ENCODE results near the gene BCS1L.

Gene BCS1L

DNA sequence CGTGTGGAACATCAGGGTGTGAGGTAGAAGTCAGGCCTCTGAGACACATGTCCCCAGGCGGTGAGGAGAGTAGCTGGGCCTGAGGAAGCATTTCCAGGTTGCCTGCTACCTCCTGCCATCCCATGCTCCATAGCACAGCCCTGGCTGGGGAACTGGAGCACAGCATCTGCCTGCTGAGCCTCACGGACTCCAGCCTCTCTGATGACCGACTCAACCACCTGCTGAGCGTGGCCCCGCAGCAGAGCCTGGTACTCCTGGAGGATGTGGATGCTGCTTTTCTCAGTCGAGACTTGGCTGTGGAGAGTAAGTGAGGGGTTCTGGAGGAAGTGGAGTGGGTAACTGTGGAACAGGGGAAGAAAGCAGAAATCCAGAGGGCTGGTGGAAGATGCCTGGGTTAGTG, 2.9 kb downstream of the BCS1L start:
- TF ChIP-seq, protein P1, sequence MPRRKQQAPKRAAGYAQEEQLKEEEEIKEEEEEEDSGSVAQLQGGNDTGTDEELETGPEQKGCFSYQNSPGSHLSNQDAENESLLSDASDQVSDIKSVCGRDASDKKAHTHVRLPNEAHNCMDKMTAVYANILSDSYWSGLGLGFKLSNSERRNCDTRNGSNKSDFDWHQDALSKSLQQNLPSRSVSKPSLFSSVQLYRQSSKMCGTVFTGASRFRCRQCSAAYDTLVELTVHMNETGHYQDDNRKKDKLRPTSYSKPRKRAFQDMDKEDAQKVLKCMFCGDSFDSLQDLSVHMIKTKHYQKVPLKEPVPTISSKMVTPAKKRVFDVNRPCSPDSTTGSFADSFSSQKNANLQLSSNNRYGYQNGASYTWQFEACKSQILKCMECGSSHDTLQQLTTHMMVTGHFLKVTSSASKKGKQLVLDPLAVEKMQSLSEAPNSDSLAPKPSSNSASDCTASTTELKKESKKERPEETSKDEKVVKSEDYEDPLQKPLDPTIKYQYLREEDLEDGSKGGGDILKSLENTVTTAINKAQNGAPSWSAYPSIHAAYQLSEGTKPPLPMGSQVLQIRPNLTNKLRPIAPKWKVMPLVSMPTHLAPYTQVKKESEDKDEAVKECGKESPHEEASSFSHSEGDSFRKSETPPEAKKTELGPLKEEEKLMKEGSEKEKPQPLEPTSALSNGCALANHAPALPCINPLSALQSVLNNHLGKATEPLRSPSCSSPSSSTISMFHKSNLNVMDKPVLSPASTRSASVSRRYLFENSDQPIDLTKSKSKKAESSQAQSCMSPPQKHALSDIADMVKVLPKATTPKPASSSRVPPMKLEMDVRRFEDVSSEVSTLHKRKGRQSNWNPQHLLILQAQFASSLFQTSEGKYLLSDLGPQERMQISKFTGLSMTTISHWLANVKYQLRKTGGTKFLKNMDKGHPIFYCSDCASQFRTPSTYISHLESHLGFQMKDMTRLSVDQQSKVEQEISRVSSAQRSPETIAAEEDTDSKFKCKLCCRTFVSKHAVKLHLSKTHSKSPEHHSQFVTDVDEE (CRISPR knock-in tag; IDR thresholded peaks at IDR 0.05) = no peak
- no peak for TF ChIP-seq ZNF8 (CRISPR knock-in tag; IDR thresholded peaks at IDR 0.05)
- TF ChIP-seq BACH2 (CRISPR knock-in tag; IDR thresholded peaks at IDR 0.05; ENCODE audit: borderline replicate concordance) = no peak
- no peak for TF ChIP-seq ARNTL (CRISPR knock-in tag; IDR thresholded peaks at IDR 0.05; ENCODE audit: borderline replicate concordance, low read depth)
- ATAC-seq = no peak

DNA sequence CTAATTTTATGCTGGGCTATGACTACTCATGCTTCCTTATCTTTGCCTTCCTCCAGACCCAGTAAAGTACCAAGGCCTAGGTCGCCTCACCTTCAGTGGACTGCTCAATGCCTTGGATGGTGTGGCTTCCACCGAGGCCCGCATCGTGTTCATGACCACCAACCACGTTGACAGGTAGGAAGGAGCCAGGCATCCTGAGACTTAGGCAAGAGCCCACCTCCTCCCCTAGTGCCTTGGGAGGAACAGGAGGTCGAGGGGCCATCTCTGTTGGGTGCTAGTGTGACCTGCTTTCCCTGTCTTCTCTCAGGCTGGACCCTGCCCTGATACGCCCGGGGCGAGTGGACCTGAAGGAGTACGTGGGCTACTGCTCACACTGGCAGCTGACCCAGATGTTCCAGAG, 3.3 kb downstream of the BCS1L start:
- TF ChIP-seq PPARA (CRISPR knock-in tag; IDR thresholded peaks at IDR 0.05; ENCODE audit: borderline replicate concordance) = no peak
- TF ChIP-seq, protein P2, sequence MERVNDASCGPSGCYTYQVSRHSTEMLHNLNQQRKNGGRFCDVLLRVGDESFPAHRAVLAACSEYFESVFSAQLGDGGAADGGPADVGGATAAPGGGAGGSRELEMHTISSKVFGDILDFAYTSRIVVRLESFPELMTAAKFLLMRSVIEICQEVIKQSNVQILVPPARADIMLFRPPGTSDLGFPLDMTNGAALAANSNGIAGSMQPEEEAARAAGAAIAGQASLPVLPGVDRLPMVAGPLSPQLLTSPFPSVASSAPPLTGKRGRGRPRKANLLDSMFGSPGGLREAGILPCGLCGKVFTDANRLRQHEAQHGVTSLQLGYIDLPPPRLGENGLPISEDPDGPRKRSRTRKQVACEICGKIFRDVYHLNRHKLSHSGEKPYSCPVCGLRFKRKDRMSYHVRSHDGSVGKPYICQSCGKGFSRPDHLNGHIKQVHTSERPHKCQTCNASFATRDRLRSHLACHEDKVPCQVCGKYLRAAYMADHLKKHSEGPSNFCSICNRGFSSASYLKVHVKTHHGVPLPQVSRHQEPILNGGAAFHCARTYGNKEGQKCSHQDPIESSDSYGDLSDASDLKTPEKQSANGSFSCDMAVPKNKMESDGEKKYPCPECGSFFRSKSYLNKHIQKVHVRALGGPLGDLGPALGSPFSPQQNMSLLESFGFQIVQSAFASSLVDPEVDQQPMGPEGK (CRISPR knock-in tag; IDR thresholded peaks at IDR 0.05; ENCODE audit: borderline replicate concordance) = no peak
- TF ChIP-seq ZNF8 (CRISPR knock-in tag; IDR thresholded peaks at IDR 0.05) = no peak
- TF ChIP-seq, protein P3, sequence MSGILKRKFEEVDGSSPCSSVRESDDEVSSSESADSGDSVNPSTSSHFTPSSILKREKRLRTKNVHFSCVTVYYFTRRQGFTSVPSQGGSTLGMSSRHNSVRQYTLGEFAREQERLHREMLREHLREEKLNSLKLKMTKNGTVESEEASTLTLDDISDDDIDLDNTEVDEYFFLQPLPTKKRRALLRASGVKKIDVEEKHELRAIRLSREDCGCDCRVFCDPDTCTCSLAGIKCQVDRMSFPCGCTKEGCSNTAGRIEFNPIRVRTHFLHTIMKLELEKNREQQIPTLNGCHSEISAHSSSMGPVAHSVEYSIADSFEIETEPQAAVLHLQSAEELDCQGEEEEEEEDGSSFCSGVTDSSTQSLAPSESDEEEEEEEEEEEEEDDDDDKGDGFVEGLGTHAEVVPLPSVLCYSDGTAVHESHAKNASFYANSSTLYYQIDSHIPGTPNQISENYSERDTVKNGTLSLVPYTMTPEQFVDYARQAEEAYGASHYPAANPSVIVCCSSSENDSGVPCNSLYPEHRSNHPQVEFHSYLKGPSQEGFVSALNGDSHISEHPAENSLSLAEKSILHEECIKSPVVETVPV (CRISPR knock-in tag; IDR thresholded peaks at IDR 0.05) = no peak
- TF ChIP-seq ESRRG (CRISPR knock-in tag; IDR thresholded peaks at IDR 0.05) = no peak
- no peak for TF ChIP-seq ZC3H10 (CRISPR knock-in tag; IDR thresholded peaks at IDR 0.05)
- TF ChIP-seq, protein P1 (CRISPR knock-in tag; IDR thresholded peaks at IDR 0.05) = no peak
- TF ChIP-seq RARB (CRISPR knock-in tag; IDR thresholded peaks at IDR 0.05) = no peak
- TF ChIP-seq, protein P4, sequence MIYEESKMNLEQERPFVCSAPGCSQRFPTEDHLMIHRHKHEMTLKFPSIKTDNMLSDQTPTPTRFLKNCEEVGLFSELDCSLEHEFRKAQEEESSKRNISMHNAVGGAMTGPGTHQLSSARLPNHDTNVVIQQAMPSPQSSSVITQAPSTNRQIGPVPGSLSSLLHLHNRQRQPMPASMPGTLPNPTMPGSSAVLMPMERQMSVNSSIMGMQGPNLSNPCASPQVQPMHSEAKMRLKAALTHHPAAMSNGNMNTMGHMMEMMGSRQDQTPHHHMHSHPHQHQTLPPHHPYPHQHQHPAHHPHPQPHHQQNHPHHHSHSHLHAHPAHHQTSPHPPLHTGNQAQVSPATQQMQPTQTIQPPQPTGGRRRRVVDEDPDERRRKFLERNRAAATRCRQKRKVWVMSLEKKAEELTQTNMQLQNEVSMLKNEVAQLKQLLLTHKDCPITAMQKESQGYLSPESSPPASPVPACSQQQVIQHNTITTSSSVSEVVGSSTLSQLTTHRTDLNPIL (CRISPR knock-in tag; IDR thresholded peaks at IDR 0.05; ENCODE audit: low read depth) = no peak
- TF ChIP-seq ARNTL (CRISPR knock-in tag; IDR thresholded peaks at IDR 0.05; ENCODE audit: borderline replicate concordance, low read depth) = no peak
- no peak for TF ChIP-seq ZNF70 (CRISPR knock-in tag; IDR thresholded peaks at IDR 0.05)
- no peak for TF ChIP-seq ZFP3 (CRISPR knock-in tag; IDR thresholded peaks at IDR 0.05)
- TF ChIP-seq TCF4 (CRISPR knock-in tag; IDR thresholded peaks at IDR 0.05; ENCODE audit: borderline replicate concordance) = no peak
- no peak for TF ChIP-seq TOX (CRISPR knock-in tag; IDR thresholded peaks at IDR 0.05; ENCODE audit: borderline replicate concordance)
- TF ChIP-seq GLIS3 (CRISPR knock-in tag; IDR thresholded peaks at IDR 0.05) = no peak
- no peak for ATAC-seq

DNA sequence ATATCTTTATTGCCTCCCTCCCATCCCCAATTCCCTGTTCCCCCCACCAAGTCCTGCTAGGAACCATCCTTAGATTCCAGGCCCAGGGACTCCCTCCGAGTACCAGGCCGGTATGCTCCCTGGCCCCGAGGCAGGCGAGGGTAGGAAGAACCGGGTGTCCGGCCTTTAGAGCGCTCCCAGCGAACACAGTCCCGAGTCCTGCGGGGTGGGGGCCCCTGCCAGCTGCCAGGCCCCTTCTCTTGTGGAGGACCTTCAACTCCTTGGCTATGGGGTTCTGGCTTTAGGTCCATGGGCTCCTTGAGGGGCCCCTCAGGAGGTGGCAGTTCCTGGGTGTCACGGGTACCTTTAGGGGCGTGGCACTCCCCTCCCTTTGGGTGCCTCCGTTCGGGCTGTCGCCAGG, 4.4 kb downstream of the BCS1L start:
- TF ChIP-seq ZNF565 (CRISPR knock-in tag; conservative IDR thresholded peaks at IDR 0.05; ENCODE audit: low read depth) (no peak), TOX (CRISPR knock-in tag; IDR thresholded peaks at IDR 0.05; ENCODE audit: borderline replicate concordance) (no peak), GLIS3 (CRISPR knock-in tag; IDR thresholded peaks at IDR 0.05) (no peak), PPARA (CRISPR knock-in tag; IDR thresholded peaks at IDR 0.05; ENCODE audit: borderline replicate concordance) (no peak)
- ATAC-seq = no peak

DNA sequence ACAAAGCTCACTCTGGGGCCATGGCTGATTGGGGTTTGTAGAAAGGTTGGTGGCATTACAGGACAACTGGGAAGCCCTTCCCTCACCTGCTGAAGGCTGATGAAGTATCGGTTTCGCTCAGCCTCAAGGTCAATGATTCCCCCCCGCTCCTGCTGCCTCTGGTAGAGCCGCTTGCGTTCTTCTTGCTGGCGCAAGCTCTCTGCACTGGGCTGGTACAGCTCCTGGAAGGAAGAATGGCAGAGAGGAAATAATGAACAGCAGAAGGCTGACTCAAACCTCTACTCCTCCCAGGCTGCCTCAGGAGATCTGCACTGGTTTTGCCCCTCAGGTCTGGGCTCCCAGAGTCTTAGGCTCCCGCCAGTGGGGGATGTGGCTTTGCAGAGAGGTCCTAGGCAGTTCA, 5.2 kb downstream of the BCS1L start:
- ATAC-seq = no peak
- TF ChIP-seq ESRRG (CRISPR knock-in tag; IDR thresholded peaks at IDR 0.05) (no peak), ZFP3 (CRISPR knock-in tag; IDR thresholded peaks at IDR 0.05) (no peak), SNAI2 (CRISPR knock-in tag; IDR thresholded peaks at IDR 0.05) (no peak), BACH2 (CRISPR knock-in tag; IDR thresholded peaks at IDR 0.05; ENCODE audit: borderline replicate concordance) (no peak), ZNF565 (CRISPR knock-in tag; conservative IDR thresholded peaks at IDR 0.05; ENCODE audit: low read depth) (no peak), ZFP30 (CRISPR knock-in tag; IDR thresholded peaks at IDR 0.05) (no peak), PPARA (CRISPR knock-in tag; IDR thresholded peaks at IDR 0.05; ENCODE audit: borderline replicate concordance) (no peak), ARNTL (CRISPR knock-in tag; IDR thresholded peaks at IDR 0.05; ENCODE audit: borderline replicate concordance, low read depth) (no peak)
- TF ChIP-seq, protein P4 (CRISPR knock-in tag; IDR thresholded peaks at IDR 0.05; ENCODE audit: low read depth) = no peak
- TF ChIP-seq, protein P2 (CRISPR knock-in tag; IDR thresholded peaks at IDR 0.05; ENCODE audit: borderline replicate concordance) = no peak
